GM19023 (cell line): ENCODE results near the gene SPIN1.

ENCODE experiments used
- ATAC-seq: cut with Tn5 transposase; IDR thresholded peaks from one replicate; pipeline ENCODE4 v1.9.1; 2021; ENCODE audit warnings: mild to moderate bottlenecking, moderate library complexity; ENCODE audit not compliant: unreplicated experiment

Gene SPIN1

DNA sequence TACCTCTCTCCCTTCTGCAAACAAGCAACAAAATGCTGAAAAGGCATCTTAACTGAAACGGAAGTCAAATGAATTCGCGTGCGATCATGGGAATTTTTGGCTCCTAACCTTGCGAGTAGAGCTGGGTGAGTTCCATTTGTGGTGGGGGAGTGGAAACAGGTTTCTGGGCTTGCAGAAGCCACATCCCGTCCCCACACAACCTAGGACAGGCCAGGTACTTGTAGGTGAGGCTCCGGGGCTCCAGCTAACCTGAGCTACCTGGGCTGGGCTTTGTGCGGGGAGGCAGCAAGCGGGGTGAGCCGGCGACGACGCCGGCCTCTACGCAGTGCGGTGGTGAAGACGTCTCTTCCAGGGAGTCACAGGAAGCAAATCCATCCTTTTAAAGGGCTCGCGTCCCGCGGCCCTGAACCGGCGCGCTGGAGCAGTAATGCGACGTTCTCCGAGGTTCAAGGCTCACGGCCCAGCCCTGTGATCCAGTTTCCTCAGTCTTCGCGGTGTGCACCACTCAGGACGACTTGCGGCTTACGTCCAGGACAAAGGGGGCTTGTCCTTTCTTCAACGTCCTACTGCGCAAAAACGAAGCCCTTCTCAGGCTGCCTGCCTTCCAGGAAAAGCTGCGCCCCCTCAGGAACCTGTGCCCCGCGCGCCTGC lies 567 bp upstream of the SPIN1 start:
- ATAC-seq, result peak; percentile 11

DNA sequence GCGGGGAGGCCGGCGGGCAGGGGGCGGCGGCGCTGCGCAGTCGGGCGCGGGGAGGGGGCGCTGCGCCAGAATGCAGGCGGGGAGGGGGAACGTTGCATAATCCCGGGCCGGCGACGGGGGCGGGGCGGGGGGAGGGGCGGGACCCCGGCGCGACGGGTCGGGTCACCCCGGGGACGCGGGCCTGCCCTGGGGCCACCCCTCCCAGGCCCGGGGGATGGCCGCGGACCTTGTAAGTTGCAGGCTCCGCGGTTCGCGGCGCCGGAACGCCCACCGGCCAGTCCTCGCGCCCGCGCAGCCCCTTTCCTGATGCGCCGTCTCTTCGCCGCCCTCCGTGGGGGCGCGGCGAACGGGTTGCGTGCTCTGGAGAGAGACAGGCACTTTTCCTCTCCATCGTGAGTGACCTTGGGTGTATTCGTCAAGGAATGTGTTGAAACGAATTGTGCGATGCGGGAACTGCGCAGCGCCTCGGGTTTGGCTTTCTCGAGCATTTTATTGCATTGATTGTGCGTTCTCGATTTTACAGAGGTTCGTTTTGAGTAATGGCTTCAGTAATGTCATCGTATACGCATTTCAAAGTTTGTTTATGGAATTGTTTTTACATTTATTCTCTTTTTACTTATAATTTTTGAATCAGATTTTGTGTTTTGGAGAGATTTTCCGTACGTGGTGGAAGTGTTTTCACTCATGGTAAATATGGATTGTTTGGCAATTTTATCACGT lies 802 bp downstream of the SPIN1 start:
- peak; percentile 20 for ATAC-seq

DNA sequence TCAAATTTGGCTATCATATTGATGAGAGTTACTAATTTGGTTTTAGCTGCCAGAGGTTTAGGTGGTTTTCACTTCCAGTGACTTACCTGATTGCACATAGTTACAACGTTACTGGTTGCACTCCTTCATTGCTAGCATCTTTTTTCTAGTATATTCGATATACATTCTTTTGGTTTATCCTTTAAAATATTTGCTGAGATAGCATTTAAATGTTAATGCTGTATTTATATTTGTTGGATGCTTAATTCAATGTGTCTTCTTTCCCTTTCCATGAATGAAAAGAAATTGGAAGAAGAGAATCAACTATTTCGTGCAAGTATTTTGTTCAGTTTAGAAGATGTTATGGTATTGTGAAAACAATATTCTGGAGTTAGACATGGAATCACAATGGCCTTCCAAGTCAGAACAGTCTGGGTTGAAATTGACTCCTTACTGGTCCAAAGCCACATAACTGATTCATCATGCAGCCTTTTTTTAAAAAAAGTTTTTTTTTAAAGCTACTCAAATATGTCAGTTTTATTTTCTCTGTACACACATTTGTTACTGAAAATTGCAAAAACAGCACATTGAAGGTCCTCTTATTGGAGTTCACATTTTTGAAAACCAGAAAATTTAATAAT lies 2.2 kb downstream of the SPIN1 start:
- ATAC-seq, result no peak

DNA sequence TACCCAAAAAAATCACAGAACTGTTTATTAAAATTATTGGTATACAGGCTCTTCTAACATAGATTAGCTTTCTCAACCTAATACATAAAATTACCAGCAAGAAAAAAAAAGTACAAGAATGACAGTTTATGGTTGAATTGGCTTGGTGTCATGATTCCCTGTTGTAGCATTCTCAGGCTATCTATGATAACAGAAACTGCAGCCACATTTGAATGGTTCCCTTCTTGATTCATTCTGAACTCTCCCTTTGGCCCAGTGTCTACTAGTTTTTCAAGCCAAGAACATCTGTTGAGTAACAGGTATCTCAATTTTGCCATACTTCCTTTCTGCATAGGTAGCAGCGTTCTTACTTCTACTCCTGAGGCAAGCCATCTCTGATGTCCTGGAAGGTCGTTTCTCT lies 3.0 kb downstream of the SPIN1 start:
- ATAC-seq, result no peak

DNA sequence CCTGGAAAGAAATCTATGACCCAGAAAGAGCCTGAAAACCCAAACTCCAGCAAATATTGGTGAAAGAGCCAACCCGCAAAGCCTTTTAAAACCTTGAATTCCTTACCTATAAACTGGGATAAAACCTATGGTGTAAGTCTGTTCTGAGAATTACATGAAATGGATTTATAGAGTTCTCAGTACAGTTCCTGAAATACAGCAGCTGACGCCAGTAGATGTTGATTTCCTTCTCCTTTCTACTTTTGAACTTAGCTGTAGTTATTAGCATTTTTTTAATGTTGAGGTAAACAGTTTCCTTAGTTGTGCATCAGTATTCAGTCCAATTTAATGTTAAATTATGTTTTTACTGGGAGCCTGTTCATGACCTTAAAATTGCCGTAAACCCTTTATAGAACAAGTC lies 3.7 kb downstream of the SPIN1 start:
- ATAC-seq, result no peak

DNA sequence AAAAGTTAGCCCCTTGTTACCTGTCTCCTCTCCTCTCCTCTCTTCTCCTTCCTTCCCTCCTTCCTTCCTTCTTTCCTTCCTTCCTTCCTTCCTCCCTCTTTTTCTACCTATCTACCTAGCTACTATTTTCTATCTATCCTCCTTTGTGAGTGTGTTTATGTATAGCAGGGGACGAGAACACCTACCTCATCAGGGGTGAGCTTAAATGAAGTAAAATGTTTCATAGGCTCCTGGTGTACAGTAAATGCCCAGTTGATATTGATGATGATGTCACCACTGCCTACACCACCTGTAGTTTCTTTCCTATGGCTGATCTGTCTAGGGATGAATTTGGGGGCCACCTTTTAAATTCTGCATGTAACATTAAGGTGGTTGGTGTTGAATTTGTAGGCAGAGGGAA lies 4.3 kb downstream of the SPIN1 start:
- ATAC-seq, result no peak

DNA sequence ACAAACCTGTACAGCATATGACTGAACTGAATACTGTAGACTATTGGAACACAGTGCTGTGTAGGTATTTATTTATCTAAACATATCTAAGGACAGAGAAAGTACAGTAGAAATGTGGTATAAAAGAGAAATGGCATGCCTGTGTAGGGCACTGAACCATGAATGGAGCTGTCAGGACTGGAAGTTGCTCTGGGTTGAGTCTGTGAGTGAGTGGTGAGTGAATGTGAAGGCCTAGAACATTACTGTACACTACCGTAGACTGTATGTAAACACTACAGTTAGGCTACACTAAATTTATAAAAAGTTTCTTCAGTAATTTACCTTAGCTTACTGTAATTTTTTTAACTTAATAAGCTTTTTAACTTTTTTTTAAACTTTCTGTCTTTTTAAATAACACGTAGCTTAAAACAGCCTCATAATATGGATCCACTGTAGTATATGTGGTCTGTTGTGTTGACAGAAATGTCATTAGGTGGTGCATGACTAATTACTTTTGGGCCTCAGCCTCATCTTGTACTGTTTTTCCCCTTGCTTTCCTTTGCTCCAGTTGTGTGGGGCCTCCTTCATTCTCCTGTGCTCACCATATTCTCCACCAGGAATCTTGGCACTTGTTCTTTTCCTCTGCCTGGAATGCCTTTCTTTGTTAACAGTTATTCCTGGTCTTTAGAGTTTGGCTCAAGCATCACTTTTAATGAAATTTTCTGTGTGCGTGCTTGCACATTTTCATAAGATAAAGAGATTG lies 8.8 kb downstream of the SPIN1 start:
- no peak for ATAC-seq

DNA sequence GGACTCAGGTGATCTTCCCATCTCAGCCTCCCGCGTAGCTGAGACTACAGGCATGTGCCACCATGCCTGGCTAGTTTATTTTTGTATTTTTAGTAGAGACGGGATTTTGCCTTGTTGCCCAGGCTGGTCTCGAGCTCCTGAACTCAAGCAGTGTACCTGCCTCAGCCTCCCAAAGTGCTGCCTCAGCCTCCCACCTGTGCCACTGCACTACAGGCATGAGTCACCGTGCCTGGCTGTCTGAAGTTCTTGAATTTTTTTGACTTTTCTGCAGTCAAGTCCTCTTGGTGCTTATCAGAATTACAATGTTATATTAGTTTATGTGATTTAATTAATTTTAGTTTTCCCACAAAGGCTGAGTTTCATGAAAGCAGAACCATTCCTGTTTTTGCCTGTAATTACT lies 9.8 kb downstream of the SPIN1 start:
- ATAC-seq, result no peak

DNA sequence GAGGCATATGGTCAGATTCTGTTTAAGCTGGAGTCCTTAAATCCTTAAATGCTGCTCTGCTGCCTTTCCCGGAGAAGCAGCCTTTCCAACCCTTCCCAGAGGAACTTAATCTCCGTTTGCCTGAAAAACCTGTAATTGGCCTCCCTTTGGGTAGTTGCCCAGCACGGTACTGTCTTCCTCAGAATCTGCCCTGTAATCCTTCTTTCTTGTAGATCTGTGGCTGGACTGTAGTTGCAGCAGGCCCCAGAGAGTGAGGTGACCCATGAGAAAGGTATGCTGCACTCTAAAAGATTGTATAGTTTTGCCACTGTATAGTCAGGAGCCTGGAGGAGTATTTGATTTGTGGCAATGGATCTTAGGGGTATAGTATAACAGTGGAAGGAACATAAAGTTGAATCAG lies 11.7 kb downstream of the SPIN1 start:
- no peak for ATAC-seq

DNA sequence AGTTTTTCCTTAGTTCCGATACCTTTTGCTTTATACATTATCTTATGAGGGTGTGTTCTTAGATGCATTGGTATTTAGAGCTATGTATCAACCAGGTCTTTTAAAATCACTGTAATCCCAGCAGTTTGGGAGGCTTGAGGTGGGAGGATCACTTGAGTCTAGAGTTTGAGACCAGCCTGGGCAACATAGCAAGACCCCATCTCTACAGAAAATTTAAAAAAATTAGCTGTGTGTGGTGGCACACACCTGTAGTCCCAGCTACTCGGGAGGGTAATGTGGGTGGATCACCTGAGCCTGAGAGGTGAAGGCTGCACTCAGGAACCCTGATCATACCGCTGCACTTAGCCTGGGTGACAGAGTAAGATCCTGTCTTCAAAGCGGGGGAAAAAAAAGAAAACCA lies 15.1 kb downstream of the SPIN1 start:
- no peak for ATAC-seq

DNA sequence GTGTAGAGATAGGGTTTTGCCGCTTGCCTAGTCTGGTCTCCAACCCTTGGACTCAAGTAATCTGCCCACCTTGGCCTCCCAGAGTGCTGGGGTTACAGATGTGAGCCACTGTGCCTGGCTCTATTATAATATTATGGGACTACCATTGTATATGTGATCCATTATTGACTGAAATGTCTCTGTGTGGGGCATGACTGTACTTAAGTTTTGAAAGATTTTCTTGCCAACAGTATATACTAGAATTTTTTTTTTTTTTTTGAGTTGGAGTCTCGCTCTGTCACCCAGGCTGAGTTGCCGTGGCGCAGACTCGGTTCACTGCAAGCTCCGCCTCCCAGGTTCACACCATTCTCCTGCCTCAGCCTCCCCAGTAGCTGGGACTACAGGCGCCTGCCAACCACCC lies 17.8 kb downstream of the SPIN1 start:
- no peak for ATAC-seq

DNA sequence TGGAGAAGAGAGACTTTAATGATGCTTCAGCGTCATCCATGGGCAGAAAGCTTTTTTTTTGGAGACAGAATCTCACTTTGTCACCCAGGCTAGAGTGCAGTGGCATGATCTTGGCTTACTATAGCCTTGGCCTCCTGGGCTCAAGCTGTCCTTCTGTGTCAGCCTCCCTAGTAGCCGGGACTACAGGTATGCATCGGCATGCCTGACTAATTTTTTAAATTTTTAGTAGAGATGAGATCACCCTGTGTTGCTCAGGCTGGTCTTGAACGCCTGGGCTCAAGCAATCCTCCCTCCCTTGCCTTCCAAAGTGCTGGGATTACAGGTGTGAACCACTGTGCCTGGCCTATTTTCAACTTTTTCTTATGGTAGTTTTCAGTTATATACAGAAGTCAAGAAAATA lies 23.2 kb downstream of the SPIN1 start:
- no peak for ATAC-seq

DNA sequence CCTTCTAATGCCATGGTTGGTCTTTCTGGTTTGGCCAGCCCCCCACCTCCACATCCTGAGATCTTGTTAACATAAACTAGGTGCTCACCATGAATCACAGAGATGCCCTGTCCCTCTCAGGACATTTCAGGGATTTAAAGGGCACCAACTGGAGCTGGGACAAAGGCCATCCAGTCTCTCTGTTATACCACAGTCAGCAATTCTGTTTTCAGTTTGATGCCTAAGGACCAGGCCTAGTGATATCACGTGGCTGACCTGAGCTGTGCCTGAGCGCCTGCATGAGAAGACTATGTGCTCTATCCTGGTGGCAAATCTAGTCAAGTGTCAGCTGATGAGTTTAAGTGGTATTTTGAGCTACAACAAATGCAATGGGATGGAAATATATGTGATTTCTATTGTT lies 26.1 kb downstream of the SPIN1 start:
- ATAC-seq, result no peak

DNA sequence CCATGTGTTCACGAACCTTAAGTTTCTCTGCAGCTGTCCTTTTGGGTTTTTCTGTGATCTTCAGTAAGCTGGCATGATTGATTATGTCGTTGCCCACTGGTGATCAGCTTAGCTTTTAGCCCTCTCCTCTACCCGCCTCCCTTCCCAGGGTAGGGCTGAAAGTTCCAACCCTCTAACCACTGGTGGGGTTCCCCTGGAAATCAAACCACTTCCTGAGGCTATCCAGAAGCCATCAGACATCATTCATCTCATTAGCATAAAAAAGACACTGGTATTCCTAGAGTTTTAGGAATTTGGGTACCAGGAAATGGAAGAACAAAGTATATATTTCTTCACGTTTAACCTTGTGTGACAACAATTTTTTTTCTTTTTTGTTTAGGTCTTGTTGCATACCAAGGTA lies 29.8 kb downstream of the SPIN1 start:
- ATAC-seq, result no peak

DNA sequence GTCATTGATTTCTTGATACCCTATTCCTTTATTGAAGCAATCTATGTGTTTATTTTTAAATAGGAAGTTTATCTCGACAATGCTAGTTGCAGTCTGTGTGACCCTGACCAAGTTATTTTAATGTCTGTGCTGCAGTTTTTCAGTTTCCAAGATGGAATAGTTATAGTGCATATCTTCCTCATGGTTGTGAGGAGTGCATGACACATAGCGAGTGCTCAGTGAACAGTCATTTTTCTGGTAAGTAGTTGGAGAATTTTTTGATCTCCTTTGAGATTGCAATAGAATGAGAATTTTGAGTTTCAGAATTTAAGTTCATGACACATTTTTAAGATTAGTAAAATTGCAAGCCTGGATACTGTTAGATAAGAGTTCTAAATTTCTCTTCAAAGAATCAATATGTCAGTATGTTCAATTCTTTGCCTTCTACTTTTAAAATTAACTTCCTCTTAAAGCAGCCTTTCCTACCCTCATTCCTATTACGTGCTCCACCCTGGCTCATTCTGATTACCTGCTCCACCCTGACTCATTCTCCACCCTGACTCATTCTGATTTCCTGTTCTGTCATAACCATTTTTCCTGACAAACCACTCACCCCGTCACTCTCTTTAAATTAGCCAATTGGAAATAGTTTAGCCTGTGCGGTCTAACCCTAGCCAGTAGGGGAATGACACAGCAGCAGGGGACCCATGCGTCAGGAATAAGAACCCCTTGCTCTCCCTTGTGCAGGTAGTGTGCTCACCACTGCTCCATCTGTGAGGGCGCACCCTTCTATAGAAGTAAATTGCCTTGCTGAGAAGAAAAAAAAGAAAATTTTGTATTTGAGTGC lies 30.7 kb downstream of the SPIN1 start:
- ATAC-seq, result no peak

DNA sequence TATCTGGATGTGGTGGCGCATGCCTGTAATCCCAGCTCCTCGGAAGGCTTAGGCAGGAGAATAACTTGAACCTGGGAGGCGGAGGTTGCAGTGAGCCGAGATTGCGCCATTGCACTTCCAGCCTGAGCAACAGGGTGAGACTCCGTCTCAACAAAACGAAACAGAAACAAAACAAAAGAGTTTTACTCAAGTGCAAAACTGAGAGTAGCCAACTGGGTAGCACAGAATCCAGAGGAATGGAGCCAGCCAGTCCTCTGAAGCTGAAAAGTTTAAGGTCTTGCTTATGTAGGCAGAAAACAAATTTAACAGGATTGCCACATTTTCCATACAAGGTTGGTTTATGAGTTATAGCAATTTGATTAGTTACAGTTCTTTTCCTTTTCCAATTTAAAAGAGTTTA lies 32.0 kb downstream of the SPIN1 start:
- no peak for ATAC-seq

DNA sequence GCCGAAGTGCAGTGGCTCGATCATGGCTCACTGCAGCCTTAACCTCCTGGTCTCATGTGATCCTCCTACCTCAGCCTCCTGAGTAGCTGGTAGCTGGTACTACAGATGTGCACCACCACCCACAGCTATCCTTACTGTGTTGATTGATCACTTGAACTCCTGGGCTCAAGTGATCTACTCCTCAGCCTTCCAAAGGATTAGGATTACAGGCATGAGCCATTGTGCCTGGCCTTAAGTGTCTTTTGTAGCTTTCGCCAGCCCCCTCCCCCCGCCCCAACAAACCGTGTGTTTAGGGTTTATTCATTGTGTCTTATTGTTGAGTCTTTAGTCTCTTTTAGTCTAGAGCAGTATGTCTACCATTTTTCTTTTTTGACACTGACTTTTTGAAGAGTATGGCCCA lies 33.1 kb downstream of the SPIN1 start:
- no peak for ATAC-seq

DNA sequence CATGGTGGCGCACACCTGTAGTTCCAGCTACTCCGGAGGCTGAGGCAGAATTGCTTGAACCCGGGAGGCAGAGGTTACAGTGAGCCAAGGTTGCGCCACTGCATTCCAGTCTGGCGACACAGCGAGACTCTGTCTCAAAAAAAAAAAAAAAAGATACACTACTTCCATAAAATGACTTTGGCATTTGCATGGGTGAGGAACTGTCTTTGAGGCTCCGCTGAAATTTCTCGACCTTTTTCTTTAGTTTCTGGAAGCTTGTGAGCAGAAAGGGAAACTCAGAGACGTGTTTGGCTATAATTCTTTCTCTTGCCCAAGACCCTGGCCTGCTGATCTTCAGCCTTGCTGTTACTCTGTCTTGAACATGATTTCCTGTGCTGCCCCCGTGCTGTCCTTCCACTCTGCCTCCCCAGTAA lies 37.3 kb downstream of the SPIN1 start:
- ATAC-seq, result no peak

DNA sequence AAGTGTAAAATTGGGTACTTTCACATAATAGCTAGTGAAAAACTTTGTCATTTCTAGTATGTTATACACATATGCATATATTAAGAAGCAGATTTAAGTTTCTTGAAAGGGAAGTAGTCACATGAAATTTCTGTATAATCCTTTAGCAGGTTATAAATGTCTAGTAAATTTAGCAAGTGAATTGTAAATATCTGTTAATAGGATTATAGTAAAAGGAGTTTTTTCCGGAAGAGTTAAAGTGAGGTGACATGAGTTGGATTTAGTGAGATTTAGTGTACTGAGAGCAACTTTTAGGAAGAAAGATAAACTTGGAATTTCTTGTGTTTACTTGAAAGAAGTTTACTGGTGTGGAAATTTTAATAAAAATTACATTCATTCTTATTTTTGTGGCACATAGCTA lies 38.4 kb downstream of the SPIN1 start:
- ATAC-seq, result no peak

DNA sequence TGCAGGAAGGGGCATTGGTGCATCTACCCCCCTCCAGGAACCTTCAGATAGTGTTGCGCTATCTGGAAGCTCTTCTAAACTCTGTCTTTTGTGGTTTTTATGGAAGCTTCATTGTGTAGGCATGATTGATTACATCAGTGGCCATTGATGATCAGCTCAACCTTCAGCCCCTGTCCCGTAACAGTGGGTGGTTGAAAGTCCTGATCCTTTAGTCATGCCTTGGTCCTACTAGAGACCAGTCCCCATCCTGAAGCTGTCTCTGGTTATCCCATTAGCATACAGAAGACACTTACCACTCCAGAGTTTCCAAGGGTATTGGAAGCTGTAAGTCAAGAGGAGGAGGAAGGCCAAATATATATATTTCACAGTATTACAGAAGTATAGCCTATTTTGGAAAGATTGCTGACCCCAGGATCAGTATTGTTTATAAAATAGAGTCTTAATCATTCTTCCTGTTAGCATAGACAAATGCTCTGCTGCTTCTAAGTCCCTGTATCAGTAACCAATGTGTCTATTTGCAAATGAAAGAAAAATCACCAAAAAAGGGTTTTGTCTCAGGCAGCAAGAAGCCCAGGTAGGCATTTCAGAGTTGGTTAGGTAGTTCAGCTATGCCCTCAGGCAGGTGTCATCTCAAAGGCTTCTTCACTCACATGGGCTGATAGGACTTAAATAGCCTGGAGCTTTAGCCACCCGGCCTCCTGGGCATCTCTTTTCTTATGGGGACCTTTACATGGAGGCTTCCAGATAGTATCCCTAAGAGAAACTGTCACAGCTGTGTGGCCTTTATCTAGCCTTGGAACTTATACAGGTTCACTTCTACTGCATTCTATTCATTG lies 41.6 kb downstream of the SPIN1 start:
- no peak for ATAC-seq
